ENCODE measurements around the gene SLC28A3. TPM values are rescaled to one million over a fixed set of nuclear protein-coding genes. Genes with fewer than 3 reads are reported as not detected.

The SLC28A3 gene
- total RNA-seq, 2 experiments from 2014 or later, result not detected

DNA sequence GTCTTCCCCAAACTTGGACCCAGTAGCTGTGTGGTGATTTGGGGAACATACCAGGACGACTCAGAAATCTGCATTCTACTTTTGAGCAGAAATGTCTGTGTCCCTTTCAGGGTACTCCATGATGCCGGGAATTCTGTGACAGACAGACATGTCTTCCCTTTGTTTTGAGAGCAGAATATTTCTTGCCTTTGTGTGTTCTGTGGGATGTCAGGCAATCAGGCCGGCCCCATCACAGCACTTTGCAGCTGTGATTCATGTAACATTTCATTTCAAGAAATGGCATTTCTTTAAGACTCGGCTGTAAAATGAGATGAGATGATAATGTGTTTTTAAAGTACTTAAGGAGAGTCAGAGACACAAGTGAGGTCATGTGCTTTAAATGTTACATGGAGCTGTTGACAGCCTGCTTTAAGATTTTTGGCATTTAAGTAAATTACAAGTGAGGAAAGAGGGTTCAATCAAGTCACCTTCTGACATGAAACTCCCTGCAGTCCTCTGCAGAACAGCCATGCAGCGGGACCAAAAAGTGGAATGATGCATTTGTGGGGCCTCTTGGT lies 98.7 kb downstream of the SLC28A3 start:
- H3K79me2 ChIP-seq (ENCODE audit: insufficient read depth, low read depth, low read length), result no peaks in the 10 kb centered on the region
- H3K9me3 ChIP-seq (ENCODE audit: low read length), result no peaks in the 10 kb centered on the region
- H3K27ac ChIP-seq (ENCODE audit: low read depth, low read length, poor library complexity, severe bottlenecking), result no peak overlapping the region
- no peaks in the 10 kb centered on the region for H3K36me3 ChIP-seq (ENCODE audit: insufficient read depth, low read length)
- no peak overlapping the region for H3K4me2 ChIP-seq (ENCODE audit: low read length)
- no peak for DNase-seq (ENCODE audit: low spot score)
- ChIA-PET POLR2A (interaction anchor here (0.7 kb wide), 1 partner anchor 228 kb away, joined by 3 read pairs; no protein-coding TSS in a partner anchor), CTCF (ENCODE audit: unreplicated experiment) (no interaction called here)
- H3K4me1 ChIP-seq (ENCODE audit: insufficient read depth, low read length, poor library complexity, severe bottlenecking), result no peaks in the 10 kb centered on the region
- intact Hi-C loops (cut with micrococcal nuclease; ENCODE audit: unreplicated experiment), result no loop called here
- no peak for TF ChIP-seq EZH2phosphoT487 (IDR thresholded peaks at IDR 0.05; ENCODE audit: borderline replicate concordance, low read depth, low read length)
- no peak for TF ChIP-seq CTCF (conservative IDR thresholded peaks at IDR 0.05; ENCODE audit: low read length)
- no peak overlapping the region for H2AFZ ChIP-seq (ENCODE audit: low read length)
- H4K20me1 ChIP-seq (ENCODE audit: insufficient read depth, low read length), result no peaks in the 10 kb centered on the region
- H3K9me2 ChIP-seq (ENCODE audit: insufficient read depth, low read length), result no peaks in the 10 kb centered on the region
- no TSS peak for BruUV-seq (replicated peaks)
- H3K4me3 ChIP-seq (ENCODE audit: low read depth, low read length, poor library complexity, severe bottlenecking), result no peak overlapping the region

DNA sequence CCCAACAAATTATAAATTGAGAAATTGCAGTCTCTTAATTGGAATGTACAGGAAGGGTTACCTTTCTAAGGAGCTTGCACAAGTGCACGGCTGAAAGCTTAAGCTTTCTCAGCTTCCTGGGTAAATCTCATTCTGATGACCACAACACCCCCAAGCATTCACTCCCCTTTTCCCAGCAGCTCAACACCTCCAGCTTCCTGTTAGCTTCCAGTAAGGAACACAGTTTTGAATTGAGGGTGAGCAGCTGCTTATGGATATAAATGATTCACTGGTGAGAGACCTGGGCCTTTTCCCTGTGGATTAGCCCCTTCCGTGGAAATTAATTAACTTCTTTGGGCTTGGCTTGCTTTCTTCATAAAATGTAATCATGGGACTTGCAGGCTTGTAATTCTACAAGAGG lies 101.2 kb downstream of the SLC28A3 start:
- Histone ChIP-seq H3K9me3 (ENCODE audit: low read length) (no peaks in the 10 kb centered on the region), H4K20me1 (ENCODE audit: insufficient read depth, low read length) (no peaks in the 10 kb centered on the region), H2AFZ (ENCODE audit: low read length) (no peak overlapping the region), H3K9me2 (ENCODE audit: insufficient read depth, low read length) (no peaks in the 10 kb centered on the region), H3K27ac (ENCODE audit: low read depth, low read length, poor library complexity, severe bottlenecking) (no peak overlapping the region), H3K4me2 (ENCODE audit: low read length) (no peak overlapping the region), H3K4me1 (ENCODE audit: insufficient read depth, low read length, poor library complexity, severe bottlenecking) (no peaks in the 10 kb centered on the region), H3K4me3 (ENCODE audit: low read depth, low read length, poor library complexity, severe bottlenecking) (no peak overlapping the region), H3K79me2 (ENCODE audit: insufficient read depth, low read depth, low read length) (no peaks in the 10 kb centered on the region), H3K36me3 (ENCODE audit: insufficient read depth, low read length) (no peaks in the 10 kb centered on the region)
- ChIA-PET POLR2A (no interaction called here), CTCF (ENCODE audit: unreplicated experiment) (interaction anchor here (0.8 kb wide), 1 partner anchor 29 kb away, joined by 3 read pairs; no protein-coding TSS in a partner anchor)
- intact Hi-C loops (cut with micrococcal nuclease; ENCODE audit: unreplicated experiment), result no loop called here
- BruUV-seq (replicated peaks), result no TSS peak
- no peak for TF ChIP-seq EZH2phosphoT487 (IDR thresholded peaks at IDR 0.05; ENCODE audit: borderline replicate concordance, low read depth, low read length)
- TF ChIP-seq CTCF (conservative IDR thresholded peaks at IDR 0.05; ENCODE audit: low read length), result no peak
- no peak for DNase-seq (ENCODE audit: low spot score)

DNA sequence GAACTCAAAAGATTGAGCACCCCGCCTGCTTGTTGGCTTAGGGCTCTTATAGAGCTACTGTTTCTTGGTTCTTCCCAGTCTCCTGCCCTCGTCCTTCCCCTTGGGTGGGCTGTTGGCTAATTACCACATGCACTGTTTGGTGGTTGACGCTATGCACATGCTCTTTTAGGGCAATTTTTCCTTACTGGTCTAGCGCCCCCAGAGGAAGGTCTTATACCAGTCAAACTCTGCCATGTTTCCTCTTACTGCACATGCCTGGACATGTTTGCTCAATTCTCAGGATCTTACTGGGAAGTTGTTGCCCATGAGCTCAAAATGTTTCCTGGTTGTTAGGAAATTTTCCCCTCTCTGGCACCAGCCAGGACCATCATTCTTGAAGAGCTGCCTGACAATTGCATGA lies 101.9 kb downstream of the SLC28A3 start:
- DNase-seq (ENCODE audit: low spot score), result peak; percentile 20

More for the DNA sequence above, 101.9 kb downstream of the SLC28A3 start:
- intact Hi-C loops (cut with micrococcal nuclease; ENCODE audit: unreplicated experiment), result no loop called here
- no peak overlapping the region for H3K27ac ChIP-seq (ENCODE audit: low read depth, low read length, poor library complexity, severe bottlenecking)
- H3K79me2 ChIP-seq (ENCODE audit: insufficient read depth, low read depth, low read length), result no peaks in the 10 kb centered on the region
- no peaks in the 10 kb centered on the region for H3K36me3 ChIP-seq (ENCODE audit: insufficient read depth, low read length)
- H3K9me2 ChIP-seq (ENCODE audit: insufficient read depth, low read length), result no peaks in the 10 kb centered on the region
- no peak overlapping the region for H3K4me2 ChIP-seq (ENCODE audit: low read length)
- no peaks in the 10 kb centered on the region for H3K4me1 ChIP-seq (ENCODE audit: insufficient read depth, low read length, poor library complexity, severe bottlenecking)
- TF ChIP-seq EZH2phosphoT487 (IDR thresholded peaks at IDR 0.05; ENCODE audit: borderline replicate concordance, low read depth, low read length) (no peak), CTCF (conservative IDR thresholded peaks at IDR 0.05; ENCODE audit: low read length) (peak; percentile 81)
- H4K20me1 ChIP-seq (ENCODE audit: insufficient read depth, low read length), result no peaks in the 10 kb centered on the region
- ChIA-PET CTCF (ENCODE audit: unreplicated experiment) (interaction anchor here (0.8 kb wide), 1 partner anchor 29 kb away, joined by 3 read pairs; no protein-coding TSS in a partner anchor), POLR2A (interaction anchor here (0.6 kb wide), 1 partner anchor 141 kb away, joined by 4 read pairs; no protein-coding TSS in a partner anchor)
- no TSS peak for BruUV-seq (replicated peaks)
- no peak overlapping the region for H2AFZ ChIP-seq (ENCODE audit: low read length)
- H3K4me3 ChIP-seq (ENCODE audit: low read depth, low read length, poor library complexity, severe bottlenecking), result no peak overlapping the region
- H3K9me3 ChIP-seq (ENCODE audit: low read length), result no peaks in the 10 kb centered on the region
